Stimulated activated CD4-positive, alpha-beta T cell treated with anti-CD3 and anti-CD28 coated beads, TNF-alpha, amount 100 ng/mL, for 24 hours (primary cell): ENCODE data around the gene NEIL1.

Source experiments
- DNase-seq, 3 experiments: peaks; one replicate each; pipeline ENCODE4 v3.0.0-alpha.2; 2020; ENCODE audit warnings: low read depth in 3 of 3

The NEIL1 gene

DNA sequence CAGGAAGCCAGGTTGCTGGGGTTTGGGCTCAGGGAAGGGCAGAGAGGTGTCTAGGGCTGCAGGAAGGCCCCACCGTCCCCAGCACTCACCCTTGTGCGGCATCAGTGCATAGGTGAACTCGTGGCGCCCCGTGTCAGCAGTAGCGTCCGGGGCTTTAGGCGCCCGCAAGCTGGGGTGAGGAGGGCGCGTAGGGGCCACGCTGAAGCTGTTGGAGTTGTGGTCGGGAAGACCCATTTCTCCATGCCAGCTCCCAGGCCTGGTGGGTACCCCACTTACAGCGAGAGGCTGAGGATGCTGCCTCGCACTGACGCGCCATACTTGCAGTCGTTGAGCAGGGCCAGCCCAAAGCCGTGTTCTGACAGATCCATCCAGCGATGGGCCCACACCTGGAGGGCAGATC is 9.7 kb downstream of the NEIL1 start:
- no peak for DNase-seq

DNA sequence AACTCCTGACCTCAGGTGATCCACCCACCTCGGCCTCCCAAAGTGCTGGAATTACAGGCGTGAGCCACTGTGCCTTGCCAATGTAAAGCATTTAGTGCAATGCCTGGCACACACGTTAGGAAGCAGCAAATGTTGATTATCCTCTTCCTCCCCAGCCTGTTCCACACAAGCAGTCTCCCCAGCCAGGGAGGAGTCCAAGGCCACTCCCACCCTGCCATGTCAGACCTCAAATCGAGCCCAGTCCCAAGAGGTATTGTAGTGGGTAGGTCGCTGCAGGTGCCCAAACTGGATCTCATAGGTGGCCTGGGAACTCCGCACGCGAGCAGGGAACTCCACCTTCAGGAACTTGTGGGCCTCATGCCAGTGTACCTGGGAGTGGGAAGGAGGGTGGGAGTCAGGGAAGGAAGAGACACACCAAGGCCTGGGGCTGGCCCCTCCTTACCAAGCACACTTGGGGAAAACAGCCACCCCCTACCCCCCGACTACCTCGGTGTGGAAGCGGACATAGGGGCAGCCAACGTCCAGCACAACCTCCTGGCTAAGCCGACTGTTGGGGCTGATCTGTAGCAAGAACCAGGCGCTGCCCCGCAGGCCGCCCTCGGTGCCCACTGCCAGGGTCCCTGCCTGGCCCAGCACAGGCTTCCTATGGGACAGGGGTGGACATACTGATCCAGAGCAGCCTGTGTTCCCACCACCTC is 11.3 kb downstream of the NEIL1 start:
- DNase-seq = no peak

DNA sequence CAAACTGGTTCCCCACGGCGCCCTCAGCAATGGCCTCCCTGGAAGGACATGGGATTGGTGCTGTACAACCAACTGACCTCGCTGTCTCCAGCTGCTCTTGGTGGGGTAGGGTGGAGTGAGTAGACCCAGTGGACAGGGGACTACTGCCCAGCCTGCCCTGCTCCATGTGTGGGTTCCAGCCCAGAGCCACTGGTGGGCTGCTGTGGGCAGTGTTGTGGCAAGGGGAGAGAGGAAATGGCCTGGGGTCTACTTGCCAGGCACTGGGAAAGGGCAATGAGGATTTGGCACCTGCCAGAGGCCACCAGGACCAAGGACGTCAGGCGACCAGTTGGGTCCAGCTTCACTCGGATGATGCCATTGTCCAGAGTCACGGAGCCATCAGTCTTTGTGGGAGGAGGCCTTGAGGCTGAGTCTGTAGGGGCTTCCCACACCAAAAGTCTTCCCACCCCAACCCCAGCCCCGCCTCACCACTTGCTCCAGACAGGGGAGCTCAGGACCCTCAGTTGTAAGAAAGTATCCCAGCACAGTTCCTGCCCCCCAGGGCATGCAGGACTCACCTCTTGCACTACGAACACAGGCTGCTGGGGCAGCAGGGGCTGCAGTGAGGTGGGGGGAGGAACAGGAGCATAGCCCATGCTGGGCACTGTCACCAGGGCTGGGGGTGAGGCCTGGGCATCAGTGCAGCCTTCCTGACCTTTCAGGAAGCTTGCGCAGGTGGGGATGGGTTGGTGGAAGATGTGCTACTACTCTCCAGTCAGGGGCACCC is 12.1 kb downstream of the NEIL1 start:
- no peak for DNase-seq

DNA sequence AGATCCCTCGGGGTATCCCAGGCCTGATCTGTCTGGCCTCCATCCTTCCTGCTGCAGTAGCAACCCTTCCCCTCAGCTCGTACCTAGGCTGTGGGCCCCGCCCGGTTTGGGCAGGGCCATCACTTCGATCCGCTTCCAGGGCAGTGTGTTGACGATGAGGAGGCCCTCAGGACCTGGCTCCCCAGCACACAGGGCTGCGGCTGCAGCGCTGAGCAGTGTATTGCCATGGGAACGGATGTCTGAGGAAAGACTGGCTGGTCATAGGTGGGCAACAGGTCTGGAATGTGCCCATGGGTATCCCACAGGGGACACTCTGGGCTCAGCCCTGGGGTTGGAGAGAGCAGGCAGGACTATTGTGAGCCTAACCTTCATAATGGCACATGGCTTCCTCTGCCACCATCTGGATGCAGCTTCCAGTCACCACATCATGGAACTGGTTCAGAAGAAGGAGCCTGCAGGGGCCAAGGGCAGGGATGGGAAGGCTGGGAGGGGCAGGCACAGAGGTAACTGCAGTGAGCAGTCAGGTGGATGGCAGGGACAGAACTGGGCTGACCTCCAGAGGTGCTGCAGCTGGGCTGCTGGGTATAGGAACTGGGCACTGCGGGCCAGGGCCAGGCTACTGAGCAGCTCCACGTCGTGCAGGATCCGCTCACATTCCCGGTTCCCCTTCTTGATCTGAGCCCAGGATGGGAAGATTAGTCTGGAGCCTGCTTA is 12.9 kb downstream of the NEIL1 start:
- no peak for DNase-seq

DNA sequence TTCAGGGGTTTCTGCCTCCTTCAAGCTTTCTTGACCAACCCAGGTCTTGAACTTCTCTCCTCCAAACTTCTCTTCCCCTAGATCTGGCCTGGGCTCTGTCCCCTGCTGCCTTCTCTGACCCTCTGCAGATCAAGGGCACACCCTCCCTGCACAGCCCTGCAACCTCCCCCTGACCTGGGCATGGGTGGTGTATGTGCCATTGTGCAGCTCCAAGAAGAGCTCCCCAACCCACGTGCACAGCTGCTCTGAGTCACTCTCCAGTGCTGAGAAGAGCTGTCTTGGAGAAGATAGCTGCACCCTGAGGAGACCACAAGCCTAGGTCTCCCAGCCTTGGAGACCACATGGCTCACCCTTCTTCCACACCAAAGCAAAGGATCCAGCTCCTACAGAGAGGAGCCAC is 13.6 kb downstream of the NEIL1 start:
- no peak for DNase-seq

DNA sequence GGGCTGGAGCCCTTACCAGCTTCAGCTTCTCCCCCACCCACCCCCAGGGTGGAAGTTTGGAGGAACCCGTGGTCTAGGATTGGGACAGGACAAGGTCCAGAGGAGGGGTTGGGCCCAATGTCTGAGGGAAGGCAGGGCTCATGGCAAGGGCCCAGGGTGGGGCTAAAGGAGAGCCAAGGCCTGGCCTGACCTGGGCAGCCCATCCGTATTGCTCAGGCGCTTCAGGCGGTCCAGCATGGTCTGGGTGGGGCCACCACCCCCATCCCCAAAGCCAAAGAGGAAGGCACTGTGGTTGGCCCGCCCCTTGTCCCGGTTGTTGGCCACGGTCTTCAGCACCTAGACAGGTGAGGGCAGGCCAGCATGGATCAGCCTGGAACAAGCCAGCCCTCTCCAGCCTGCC is 14.0 kb downstream of the NEIL1 start:
- DNase-seq = no peak

DNA sequence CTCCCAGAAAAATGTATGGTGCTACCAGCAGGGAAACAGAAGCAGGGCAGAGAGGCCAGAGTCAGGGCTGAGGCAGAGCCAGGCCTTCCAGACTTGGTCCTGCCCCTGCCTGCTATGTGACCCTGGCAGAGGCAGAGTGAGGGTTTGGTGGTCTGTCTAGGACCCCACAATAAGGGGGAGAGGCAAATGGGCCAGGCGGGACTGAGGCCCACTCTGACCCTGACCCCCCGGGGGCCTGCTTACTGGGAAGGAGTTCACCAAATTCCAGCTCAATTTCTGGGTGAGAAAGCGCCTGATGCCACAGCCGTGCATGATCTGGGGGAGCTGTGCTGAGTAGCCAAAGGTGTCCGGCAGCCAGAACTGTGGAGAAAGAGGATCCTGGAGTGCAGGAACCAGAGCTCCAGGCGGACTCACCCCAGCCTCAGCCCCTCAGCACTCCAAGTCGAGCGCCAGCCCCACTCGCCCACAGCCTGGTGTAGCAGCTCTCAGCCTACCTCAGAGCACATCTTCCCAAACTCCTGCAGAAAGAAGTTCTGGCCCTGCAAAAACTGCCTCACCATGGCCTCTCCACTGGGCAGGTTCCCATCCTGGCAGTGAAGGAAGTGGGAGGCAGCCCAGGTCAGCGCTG is 14.6 kb downstream of the NEIL1 start:
- DNase-seq = no peak

DNA sequence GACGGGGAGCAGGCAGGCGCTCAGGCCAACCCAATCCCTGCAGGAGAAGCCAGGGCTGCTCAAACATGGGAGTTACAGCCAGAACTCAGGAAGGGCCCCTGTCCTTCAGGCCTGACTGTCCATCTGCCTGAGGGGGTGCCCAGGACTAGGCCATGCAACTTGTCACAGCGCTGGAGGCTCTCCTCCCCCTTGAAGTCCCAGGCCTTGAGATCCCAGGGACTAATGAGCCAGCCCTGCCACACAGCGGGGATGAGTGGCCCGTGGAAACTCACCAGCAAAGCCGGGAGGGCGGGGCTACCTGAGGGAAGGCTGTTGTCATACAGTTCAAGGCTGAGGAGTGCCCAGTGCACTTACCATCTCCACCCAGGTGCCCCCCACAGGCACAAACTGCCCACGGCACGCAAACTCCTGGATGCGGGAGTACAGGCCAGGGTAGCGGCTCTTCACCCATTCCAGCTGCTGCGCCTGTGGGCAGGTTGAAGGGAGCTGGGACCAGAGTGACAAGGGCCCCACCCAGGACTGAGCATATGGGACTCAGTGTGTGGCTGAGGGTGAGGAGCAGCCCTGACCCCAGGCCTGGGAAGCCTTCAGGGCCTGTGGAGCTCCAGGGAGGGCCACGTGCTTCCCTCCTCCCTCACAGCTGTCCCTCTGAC is 15.3 kb downstream of the NEIL1 start:
- DNase-seq = no peak

DNA sequence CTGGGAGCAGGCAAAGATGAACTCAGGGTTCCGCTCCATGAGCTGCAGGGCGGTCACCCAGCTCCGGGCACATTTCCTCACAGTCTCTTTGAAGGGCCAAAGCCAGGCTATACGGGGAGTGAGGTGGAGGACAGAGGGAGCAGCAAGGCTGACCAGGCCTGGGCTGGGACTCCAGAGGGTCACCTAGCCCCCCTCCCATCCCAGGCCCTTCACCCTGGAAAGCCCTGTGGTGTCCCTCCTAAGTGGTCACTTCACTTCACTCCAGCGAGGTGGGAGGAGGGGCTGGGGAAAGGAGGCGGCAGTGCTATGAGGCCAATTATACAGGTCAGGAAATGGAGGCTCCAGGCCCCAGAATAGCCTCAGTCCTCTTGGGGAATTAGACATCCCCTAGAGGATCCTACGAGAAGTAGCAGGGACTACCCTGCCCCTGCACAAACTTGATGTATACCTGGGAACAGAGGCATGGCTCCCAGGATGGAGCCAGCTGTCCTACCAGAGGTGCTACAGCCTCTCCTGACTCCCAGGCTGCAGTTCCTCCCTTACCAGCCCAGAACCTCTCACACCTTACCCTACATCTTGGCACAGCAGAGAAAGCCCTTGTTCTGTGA is 15.9 kb downstream of the NEIL1 start:
- DNase-seq = no peak

DNA sequence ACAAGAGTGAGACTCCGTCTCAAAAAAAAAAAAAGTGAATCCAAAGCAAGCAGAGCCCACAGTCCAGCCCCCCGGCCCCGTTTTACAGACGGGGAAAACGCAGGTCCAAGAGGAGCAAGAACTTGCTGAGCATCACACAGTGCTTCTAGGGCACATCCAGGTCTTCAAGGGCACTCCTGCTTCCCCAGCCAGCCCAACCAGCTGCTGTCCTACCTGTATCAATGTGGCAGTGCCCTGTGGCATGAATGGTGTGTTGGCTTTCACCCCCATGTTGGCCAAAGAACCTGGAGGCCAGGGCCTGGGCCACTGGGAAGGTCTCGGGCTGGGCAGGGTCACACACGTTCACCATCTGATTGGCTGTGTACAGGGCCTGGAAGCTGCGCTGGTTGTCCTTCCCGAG is 16.9 kb downstream of the NEIL1 start:
- DNase-seq = no peak

DNA sequence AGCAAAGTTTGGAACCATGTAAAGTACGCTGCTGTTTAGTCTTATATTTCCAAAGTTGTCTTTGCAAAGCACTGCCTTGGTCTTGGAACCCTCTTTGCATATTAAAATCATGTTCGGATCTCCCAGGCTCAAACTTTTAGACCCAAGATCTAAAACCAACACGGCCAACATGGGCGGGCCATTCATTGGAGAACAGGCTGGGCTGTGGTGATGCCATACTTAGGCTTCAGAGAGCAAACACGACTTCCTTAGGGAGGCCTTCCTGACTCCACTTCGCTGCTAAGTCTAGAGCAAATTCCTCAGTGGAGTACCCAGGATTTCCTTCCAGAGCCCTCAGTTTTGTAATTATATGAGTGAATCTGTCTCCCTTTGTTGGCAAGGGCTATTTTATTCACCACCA is 18.0 kb downstream of the NEIL1 start:
- no peak for DNase-seq

DNA sequence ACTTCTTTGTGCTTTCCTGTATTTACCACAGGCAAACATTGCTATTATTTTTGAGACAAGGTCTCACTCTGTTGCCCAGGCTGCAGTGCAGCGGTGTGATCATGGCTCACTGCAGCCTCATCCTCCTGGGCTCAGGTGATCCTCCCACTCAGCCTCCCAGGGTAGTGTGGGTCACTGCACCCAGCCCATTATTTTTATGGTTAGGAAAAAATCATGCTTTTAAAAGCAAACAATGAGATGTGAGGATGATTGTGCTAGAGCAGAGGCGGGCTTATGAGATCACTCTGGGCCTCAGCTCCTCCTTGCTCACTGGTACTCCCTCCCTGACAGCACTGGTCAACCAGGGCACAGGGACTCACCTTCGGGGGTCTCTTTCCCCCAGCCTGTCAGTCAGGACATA is 19.3 kb downstream of the NEIL1 start:
- no peak for DNase-seq

DNA sequence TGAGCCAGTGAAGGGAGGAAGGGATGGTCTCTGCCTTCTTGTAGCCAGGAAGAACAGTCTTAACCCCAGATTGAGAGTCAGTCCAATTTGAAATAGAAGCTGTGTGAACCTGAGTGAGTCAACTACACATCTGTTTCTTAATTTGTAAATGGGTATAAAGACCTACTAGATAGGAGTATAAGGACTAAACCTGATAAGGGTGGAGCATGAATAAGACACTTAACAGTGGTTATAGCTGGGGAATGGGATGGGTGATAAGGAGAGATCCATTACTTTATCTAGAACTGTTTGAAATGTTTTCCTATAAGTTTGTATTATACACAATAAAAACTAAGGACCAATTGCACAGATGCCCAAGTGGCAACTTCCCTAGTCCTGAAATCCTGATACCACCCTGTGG is 20.2 kb downstream of the NEIL1 start:
- DNase-seq = no peak

DNA sequence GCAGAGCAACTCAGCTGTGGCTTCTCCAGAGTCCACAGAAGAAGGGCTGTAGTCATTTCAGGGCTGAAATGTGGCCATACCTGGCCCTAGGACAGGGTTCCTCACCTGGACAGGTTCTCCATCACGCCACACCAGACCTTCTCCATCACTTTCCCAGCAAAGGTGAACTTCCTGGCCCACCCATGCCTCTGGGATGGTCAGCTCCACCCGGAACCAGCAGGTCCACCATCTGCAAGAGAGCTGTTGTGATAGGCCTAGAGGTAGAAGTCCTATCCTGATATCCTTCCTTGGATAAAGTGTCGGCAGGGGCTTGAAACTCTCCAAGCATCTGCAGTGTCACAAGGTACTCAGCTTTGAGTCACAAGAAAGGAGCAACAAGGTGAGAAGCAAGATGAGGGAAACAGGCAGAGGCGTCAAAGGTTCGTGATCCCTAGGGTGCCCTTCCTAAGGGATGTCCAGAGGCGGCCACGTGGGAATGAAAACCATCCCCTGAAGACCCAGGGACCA is 20.6 kb downstream of the NEIL1 start:
- no peak for DNase-seq

DNA sequence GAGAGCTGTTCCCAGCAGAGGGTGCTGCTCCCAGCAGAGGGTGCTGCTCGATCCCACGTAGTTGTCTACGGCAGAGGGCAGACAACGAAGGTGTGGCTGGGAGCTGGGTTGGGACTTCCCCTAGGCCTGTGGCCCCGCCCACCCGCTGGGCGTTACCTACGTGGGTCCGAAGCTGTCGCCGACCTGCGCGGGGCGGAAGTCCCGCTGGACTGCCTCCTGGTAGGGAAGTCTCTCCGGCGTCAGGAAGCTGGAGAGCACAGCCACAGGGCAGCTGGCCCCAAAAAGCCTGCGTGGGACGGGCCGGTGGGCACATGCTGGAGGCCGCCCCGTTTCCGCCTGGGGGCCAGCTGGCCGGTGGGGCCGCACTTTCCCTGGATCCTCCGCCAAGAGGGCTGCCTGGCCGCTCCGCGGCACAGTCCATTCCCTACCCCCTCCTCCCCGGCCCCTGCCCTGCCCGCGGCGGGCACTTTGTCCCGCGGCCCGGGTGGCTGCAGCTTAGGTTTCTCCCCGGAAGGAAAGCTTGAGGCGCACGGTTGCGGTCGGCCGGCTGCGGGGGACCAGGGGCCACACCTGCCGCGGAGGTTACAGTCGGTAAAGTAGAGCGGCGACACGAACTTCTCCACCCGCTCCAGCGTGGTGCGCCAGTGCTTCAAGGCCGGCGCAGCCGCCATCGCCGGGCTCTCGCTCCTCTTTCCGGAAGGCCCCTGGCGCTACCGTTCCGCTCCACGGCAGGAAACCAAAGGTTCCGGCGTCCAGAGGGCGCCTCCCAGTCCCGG is 21.3 kb downstream of the NEIL1 start, which contains the start of gene MAN2C1:
Gene MAN2C1, minus strand, starts transcription at position 695 of the 776 bp plus-strand sequence. Its CDS starts 24 bp downstream, at position 671.
- DNase-seq = peak; percentile 82 to 96 (median 90)

DNA sequence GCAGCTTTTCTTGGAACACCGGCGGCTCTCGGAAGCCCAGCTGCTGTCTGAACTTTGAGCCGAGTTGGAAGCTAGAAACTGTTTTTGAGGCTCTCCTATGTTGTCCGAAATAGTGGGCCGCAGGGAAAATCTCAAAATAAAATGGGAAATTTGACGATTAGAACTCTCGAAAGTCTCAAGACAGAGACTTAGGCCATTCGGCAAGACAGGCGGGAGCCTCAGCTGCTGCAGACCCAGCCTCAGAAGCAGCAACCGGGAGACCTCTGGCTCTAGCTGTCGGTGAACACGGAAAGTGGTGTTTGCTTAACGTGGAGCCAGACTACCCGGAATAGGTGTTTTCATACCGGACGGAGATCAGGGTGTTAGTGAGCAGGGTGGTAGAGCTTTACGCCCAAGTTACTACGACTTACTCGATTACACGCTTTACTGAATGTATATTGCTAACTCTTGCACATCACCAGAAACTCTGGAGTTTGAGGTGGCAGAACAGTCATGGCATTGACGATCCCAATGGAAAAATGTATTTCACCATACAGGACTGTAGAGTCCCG is 21.9 kb downstream of the NEIL1 start:
- no peak for DNase-seq

DNA sequence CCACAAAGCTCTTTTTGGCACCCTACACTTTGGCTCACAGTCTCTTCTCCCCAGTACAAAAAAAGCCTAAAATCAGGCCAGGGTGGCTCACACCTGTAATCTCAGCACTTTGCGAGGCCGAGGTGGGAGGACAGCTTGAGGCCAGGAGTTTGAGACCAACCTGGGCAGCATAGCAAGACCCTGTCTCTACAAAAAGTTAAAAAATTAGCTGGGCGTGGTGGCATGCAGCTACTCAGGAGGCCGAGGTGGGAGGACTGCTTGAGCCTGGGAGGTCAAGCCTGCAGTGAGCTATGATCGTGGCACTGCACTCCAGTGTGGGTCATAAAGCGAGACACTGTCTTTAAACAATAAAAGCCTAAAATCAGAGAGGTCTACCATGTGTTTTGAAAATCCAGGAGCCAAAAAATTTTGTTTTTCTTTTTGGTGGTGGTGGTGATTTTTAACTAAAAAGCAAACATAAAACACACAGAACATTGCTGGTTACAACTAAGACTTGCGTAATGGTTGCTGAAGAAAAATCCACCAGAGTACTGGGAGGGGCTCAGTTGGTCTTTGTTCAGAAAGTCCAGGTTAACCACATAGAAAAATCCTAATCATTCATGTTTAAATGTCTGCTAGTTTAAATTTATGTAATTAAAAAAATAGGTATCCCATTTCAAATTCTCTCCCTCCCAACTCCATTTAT is 23.2 kb downstream of the NEIL1 start:
- DNase-seq = no peak

DNA sequence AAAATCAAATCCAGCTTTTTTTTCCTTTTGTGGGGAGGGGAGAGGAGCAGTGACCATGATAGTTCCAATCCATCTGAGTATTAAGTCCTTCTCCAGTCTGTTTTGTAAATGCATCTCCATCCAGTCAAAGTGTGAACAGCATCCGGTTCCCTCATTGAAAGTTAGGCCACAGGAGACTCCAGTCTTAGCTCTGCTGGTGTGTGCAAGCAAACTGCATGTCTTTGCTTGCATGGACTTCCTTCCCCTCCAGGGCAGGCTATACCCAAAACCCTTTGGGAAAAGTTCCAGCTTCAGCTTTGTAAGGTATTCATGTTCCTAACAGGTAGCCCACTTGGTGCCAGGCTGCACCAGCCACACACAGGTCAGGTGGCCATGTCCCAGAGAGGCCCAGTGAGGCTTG is 24.6 kb downstream of the NEIL1 start:
- no peak for DNase-seq

DNA sequence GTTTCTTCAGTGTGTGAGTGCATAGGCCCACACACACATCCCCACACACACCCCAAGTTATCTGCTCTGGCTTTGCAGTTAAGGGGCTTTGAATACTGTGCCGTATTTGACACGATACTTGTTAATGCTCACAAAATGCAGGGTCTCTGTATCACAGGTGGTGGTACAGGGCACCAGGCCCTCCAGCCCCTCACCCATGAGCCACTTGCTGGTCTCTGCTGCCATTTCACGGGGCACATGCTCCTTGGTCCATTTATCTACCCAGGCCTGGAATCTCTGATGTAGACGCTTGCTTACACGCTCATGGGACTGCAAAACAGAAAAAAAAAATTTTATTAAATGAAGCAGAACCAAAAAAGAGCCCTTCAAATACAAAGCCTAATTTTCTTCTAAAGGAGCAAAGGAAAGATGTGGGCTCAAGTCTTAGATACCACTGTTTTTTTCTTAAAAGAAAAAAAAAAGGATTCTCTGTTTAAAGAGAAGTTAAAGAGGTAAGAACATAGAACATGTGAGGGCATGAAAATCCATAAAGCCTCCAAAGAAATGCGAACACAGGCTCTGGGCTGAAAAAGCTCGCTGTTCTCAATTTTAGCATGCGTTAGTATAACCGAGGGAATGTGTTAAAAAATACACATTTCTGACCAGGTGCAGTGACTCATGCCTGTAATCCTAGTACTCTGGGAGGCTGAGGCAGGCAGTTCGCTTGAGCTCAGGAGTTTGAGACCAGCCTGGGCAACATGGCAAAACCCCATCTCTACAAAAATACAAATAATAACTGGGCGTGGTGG is 25.3 kb downstream of the NEIL1 start:
- DNase-seq = no peak
